ENCODE data around the gene SARDH. TPM values are rescaled to one million over a fixed set of nuclear protein-coding genes. Genes with fewer than 3 reads are reported as not detected.

Gene SARDH
- total RNA-seq, 1 experiment from 2014 or later = 5.6 TPM

GRCh38 chr9:133643362-133643755 is 94.8 kb downstream of the SARDH start:
- intact Hi-C loops (cut with micrococcal nuclease) = no loop called here
- no peak overlapping the region for H3K27ac ChIP-seq (ENCODE audit: low read depth, low read length)
- no peaks in the 10 kb centered on the region for H3K9me2 ChIP-seq (ENCODE audit: insufficient read depth)
- H2AFZ ChIP-seq (ENCODE audit: low read depth, low read length, poor library complexity, severe bottlenecking) = no peak overlapping the region
- H4K20me1 ChIP-seq (ENCODE audit: insufficient read depth) = no peaks in the 10 kb centered on the region
- DNase-seq (ENCODE audit: low read depth, low spot score) = no peak
- ChIA-PET POLR2A (no interaction called here), CTCF (no interaction called here), RAD21 (ENCODE audit: low non-redundant PET in 1 of 2, low total read pairs in 2 of 2, uncharacterized antibody in 2 of 2, unreplicated experiment in 2 of 2) (no interaction called here)
- H3K4me1 ChIP-seq (ENCODE audit: control insufficient read depth in 1 of 2, insufficient read depth in 2 of 2, low read length in 2 of 2) = no peaks in the 10 kb centered on the region
- H3K9me3 ChIP-seq (ENCODE audit: control insufficient read depth in 1 of 2, insufficient read depth in 1 of 2, low read depth in 1 of 2, low read length in 2 of 2) = no peaks in the 10 kb centered on the region
- no peak overlapping the region for H3K4me2 ChIP-seq (ENCODE audit: low read length)
- TF ChIP-seq EZH2 (IDR thresholded peaks at IDR 0.05) (no peak), SP1 (IDR thresholded peaks at IDR 0.05; ENCODE audit: low read depth) (no peak), POLR2A (IDR thresholded peaks at IDR 0.05; ENCODE audit: borderline replicate concordance, extremely low read depth, insufficient read depth, insufficient read length) (no peak), YY1 (IDR thresholded peaks at IDR 0.05; ENCODE audit: extremely low read depth, insufficient replicate concordance, low read depth, low read length) (no peak), JUND (IDR thresholded peaks at IDR 0.05) (no peak), ZBTB33 (IDR thresholded peaks at IDR 0.05; ENCODE audit: extremely low read depth, insufficient replicate concordance, low read length) (no peak), FOSL1 (IDR thresholded peaks at IDR 0.05; ENCODE audit: low read depth) (no peak), EGR1 (IDR thresholded peaks at IDR 0.05; ENCODE audit: low read depth) (no peak), ZNF274 (IDR thresholded peaks at IDR 0.05; ENCODE audit: low read depth, low read length) (no peak), SRF (IDR thresholded peaks at IDR 0.05; ENCODE audit: low read depth) (no peak), MAX (IDR thresholded peaks at IDR 0.05) (no peak), CBX3 (IDR thresholded peaks at IDR 0.05; ENCODE audit: low read depth) (no peak), SIN3A (IDR thresholded peaks at IDR 0.05; ENCODE audit: low read depth) (no peak), CEBPB (IDR thresholded peaks at IDR 0.05; ENCODE audit: low read depth) (no peak), ZFX (IDR thresholded peaks at IDR 0.05) (no peak), EZH2phosphoT487 (IDR thresholded peaks at IDR 0.05; ENCODE audit: borderline replicate concordance) (no peak), CTCF (IDR thresholded peaks at IDR 0.05 in 2 of 3, conservative IDR thresholded peaks at IDR 0.05 in 1 of 3; ENCODE audit: borderline replicate concordance in 1 of 3, insufficient read depth in 1 of 3, low read depth in 2 of 3, low read length in 2 of 3) (no peak), ELF1 (IDR thresholded peaks at IDR 0.05; ENCODE audit: borderline replicate concordance, low read depth) (no peak), POLR2AphosphoS5 (IDR thresholded peaks at IDR 0.05; ENCODE audit: low read depth, low read length) (no peak), TCF7L2 (IDR thresholded peaks at IDR 0.05; ENCODE audit: borderline replicate concordance, extremely low read depth, insufficient read depth, insufficient read length) (no peak)
- H3K27me3 ChIP-seq (ENCODE audit: insufficient read depth, low read length) = peaks cover 16% of the 10 kb centered on the region; the same call in 1 of the 2 replicates
- no TSS peak for BruUV-seq (replicated peaks)
- H3K9ac ChIP-seq (ENCODE audit: low read length) = no peak overlapping the region
- H3K36me3 ChIP-seq (ENCODE audit: control insufficient read depth in 1 of 2, insufficient read depth in 2 of 2, low read length in 2 of 2) = no peaks in the 10 kb centered on the region
- no peaks in the 10 kb centered on the region for H3K79me2 ChIP-seq (ENCODE audit: insufficient read depth, low read length)
- H3K4me3 ChIP-seq (replicated peaks in 1 of 2; ENCODE audit: low read depth in 1 of 2, low read length in 2 of 2) = no peak overlapping the region
- ATAC-seq = no peak

All from HCT116 (cell line).